GM21390 (cell line): Measurements from ENCODE around the gene BCAR3.
"Not testable (repeated sequence)": the region's sequence is repeated elsewhere in the genome, so short reads cannot be mapped to it uniquely, and the experiment has no call there.

Experiments used
- ATAC-seq: cut with Tn5 transposase; IDR thresholded peaks from one replicate; pipeline ENCODE4 v1.9.1; 2021; ENCODE audit not compliant: unreplicated experiment

BCAR3 gene

GRCh38 chr1:93690341-93690740 lies 8.7 kb upstream of the BCAR3 start:
- ATAC-seq = no peak

GRCh38 chr1:93689521-93690223 lies 8.0 kb upstream of the BCAR3 start:
- ATAC-seq = no peak

DNA sequence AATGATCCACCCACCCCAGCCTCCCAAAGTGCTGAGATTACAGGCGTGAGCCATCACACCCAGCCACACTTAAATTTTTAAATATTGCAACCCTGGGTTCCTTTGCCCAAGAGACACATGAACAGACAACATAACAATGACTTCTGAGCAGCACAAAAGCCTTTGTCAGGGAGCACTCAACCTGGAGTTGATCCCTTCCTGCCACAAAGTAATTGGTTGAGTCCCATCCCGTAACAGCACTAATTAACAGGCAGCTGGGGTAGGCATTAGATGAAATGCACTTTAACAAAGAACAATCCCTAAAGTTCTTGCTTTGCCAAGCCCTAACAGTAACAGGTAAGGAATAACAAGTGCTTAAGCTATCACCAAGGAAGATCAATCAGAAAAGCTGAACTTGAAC lies 5.9 kb upstream of the BCAR3 start:
- ATAC-seq = no peak

GRCh38 chr1:93686504-93687250 lies 5.0 kb upstream of the BCAR3 start:
- ATAC-seq = no peak

GRCh38 chr1:93685918-93686317 lies 4.3 kb upstream of the BCAR3 start:
- no peak for ATAC-seq

DNA sequence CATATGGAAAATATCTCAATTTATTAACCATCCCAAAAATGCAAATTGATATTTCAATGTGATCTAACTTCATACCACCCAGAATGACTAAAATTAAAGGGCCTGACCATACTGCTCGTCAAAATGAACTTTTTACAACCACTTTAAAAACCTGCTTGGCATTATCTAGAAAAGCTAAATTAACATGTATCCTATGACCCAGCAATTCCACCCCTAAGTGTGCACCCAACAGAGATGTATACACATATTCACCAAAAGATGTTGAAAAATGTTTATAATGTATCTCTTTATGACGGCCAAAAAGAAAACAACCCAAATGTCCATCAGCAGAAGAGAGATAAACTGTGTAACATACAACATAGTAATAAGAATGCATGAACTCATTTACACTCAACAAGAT lies 1.6 kb upstream of the BCAR3 start:
- no peak for ATAC-seq

- ATAC-seq = peak; percentile 1
These were observed 364 bp upstream of the BCAR3 start for GRCh38 chr1:93681989-93682412.

- ATAC-seq = peak; percentile 75
These were observed 1.1 kb downstream of the BCAR3 start for GRCh38 chr1:93680420-93681100.

DNA sequence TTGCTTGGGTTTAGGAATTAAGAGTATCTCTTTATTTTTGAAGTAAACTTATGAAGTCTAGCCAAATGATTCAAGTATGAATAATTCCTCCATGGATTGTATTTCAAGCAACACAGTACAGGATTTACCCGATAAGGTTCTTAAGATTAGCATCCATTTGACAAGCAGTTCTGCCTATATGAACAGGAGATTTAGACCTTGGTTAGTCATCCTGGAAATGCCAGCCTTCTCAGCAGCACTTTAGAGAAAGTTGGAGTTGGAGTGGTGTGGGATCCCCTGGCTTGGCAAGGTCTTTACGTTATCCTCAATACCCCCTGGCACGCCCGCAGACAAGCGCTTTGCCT lies 1.6 kb downstream of the BCAR3 start:
- no peak for ATAC-seq

GRCh38 chr1:93679546-93679945 lies 2.1 kb downstream of the BCAR3 start:
- no peak for ATAC-seq

DNA sequence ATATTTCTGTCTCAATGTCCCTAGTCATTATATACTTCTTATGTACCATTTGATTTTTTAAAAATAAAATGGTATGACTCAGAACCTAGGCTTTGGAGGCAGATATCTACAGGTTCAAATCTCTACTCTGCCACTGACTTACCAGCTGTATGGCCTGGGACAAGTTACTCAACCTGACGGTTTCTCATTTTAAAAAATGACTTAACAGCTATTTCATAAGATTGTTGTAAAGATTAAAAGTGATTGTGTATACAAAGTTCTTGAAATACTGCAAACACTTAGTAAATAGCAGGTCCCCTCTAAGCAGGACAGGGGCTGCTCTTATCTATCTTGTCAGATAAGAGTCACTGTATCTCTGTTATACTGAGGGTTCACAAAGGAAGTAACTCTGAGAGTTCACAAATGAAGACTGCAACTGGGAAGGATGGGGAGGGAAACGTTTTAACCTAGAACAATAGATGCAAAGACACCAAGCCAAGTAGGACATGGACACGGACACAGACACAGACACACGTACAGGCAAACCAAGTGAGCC lies 2.6 kb downstream of the BCAR3 start:
- no peak for ATAC-seq

GRCh38 chr1:93678491-93678890 lies 3.1 kb downstream of the BCAR3 start:
- ATAC-seq = no peak

DNA sequence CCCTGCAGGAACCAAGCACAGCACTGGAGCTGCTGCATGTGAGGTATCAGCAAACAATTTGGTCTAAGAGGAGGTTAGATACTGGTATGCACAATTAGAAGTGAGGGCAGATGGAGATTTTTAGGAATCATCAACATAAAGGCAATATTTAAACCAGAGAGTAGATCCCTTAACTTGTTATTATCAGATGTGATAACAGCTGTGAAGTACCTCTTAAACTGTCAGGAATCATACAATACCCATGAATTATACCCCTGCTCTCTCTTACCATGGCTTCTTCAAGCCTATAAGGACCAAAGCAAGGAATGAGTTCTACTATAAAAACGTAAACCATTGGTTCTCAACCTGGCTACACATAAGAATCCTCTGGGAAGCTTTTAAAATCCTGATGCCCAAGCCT lies 3.9 kb downstream of the BCAR3 start:
- ATAC-seq = no peak

DNA sequence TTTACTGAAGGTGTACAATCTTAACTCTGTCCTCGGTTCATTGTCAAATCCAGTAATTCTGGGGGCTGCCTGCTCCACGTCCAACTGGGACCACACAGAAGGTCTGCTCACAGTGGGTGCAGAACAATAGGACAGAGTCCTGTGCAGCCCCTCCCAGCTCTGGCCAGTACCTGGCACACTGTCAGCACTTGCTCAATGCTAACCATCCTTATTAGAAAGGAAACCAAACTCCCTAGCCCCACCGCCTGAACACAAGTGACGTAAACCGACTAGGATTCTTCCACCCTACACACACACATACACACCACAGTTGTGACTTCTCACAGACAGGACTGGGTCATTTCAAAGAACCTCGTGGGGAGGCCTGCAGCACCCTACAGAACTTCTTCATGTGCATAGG lies 5.2 kb downstream of the BCAR3 start:
- no peak for ATAC-seq

DNA sequence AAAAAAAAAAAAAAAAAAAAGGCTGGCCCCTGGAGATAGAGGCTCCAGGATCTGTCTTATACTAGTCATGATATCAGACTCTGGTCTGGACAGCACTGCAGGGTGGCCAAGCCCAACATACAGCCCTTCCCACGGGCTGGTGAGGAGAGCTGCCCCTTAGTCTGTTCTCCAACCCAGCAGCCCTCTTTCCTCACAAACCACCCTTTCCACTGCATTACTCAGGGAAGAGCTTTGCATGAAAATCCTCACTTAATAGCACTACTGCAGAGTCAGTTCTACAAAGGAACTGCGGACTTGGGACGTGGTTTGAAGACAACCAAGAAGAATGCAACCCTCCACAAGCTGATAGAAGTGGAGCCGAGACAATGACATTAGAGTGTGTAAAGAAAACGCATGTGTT lies 5.7 kb downstream of the BCAR3 start:
- ATAC-seq = no peak

DNA sequence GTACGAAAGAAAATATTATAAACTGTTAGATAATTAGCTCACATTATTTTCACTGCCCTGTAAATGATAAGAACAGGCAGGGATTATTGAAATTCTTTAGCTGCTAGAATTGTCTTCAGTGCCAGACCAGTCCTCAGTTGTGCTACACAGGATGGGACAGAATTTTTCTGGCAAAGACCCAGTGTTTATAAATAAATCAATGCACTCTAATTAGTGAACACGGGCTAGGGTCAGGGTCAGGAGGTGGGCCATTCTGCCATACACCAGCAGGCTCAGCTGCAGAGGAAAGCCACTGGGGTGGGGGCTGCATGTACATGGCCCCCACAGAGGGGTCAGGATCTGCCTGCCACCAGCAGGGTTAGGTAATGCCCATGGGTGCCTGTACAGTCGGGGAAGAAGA lies 6.4 kb downstream of the BCAR3 start:
- no peak for ATAC-seq

GRCh38 chr1:93674071-93674470 lies 7.6 kb downstream of the BCAR3 start:
- ATAC-seq = not testable (repeated sequence)

DNA sequence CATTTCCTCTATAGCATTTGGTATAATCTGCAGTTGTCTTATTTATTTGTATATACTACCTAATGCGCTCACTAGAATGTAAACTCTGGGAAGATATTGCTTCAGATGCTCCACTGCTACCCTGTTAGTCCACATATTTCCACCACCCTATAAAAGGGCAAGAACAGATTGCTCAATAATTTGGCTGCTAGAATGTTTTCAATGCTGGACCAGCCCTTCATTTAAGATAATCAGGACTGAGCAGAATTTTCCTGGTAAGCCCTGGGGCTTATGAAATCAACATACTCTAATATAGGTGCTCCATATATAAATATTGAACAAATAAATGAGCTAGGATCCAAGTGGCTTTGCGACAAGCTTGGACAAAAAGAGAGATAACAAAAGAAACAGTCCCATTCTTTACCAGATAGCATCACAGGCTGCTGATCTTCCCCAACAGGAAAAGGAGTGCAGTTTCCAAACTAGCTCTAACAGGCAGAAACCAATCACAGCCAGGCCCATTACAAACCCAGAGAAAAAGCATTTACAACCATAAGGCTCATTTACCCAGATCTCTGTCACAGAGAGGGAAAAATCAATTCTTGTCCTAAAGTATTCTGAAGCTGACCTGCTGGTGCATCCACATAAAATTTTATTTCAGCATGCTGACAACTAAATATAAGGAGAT lies 8.3 kb downstream of the BCAR3 start:
- ATAC-seq = no peak

- no peak for ATAC-seq
These were observed 9.0 kb downstream of the BCAR3 start for GRCh38 chr1:93672477-93673162.

GRCh38 chr1:93672069-93672468 lies 9.6 kb downstream of the BCAR3 start:
- ATAC-seq = no peak

DNA sequence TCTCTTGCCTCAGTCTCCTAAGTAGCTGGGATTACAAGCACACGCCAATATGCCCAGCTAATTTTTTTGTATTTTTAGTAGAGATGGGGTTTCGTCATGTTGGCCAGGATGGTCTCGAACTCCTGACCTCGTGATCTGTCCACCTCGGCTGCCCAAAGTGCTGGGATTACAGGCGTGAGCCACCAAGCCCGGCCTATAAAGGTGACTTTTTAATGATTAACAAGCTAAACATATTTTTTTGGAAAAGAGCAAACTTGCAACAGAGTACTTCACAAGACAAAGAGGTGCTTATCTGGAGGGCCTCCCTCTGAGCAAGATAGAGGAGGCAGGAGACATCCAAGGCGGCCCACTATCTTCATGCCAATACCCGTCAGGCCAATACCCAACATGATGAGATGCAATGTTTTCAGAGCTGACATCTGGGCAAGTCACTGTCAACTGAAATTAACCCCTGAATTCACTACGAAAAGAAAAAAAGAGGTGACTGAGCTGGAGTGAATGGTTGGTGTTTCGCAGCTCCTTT lies 10.5 kb downstream of the BCAR3 start:
- ATAC-seq = no peak
